ENCODE measurements around the gene MYO7B.
"Not testable (repeated sequence)": the region's sequence is repeated elsewhere in the genome, so short reads cannot be mapped to it uniquely, and the experiment has no call there.

Gene MYO7B

DNA sequence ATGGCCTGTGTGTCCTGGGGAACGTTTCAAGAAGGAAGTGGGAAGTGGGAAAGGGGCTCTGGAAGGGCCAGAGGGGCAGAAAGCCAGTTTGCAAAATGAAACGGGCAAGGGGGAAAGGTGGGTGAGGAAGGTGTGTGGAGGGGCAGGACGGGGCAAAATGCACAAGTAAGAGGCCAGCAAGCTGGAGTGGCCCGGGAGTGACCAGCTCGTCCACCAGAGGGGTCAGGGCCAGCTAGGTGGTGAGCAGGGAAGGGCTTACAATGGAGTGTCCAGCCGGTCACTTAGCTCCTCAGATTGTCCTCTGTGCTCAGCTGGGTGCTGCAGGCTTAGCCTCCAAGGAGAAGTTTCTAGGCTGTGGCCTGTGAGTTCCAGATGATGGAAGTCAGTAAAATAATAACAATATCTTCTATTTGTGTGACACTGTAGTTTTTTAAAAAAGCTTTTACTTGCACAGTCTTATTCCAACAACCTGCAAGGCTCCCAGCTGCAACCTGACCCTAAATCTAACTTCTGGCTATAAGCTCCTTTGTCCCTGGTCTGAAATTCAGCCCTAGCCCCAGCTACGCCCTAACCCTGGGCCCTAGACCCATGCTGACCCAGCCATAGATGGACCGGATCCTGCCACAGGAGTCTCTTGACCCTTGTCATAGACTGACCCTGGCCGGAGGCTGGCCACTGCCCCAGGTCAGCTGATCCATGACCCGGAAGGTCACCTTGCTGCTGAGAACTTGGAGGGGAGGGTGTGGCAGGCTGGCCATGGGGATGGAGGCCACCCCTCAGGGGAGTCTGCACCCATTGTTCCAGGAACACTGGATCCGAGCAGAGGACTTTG lies 29.2 kb downstream of the MYO7B start:
- no peak overlapping the region for H3K4me3 ChIP-seq (ENCODE audit: low read length in 2 of 2)
- H3K27ac ChIP-seq (ENCODE audit: low read length) = no peak overlapping the region
- H3K27me3 ChIP-seq (ENCODE audit: control insufficient read depth in 1 of 2, insufficient read depth in 2 of 2, low read length in 2 of 2) = peaks cover 0 to 4% of the 10 kb centered on the region in 2 donors
- H3K4me1 ChIP-seq (ENCODE audit: control insufficient read depth, insufficient read depth, low read length) = peaks cover 5% of the 10 kb centered on the region
- no peak overlapping the region for H3K9ac ChIP-seq (ENCODE audit: low read length in 2 of 2)
- H3K9me3 ChIP-seq (ENCODE audit: control insufficient read depth in 2 of 2, low read length in 2 of 2) = no peaks in the 10 kb centered on the region
- no peaks in the 10 kb centered on the region for H3K36me3 ChIP-seq (ENCODE audit: control insufficient read depth in 2 of 2, insufficient read depth in 2 of 2, low read length in 2 of 2)

DNA sequence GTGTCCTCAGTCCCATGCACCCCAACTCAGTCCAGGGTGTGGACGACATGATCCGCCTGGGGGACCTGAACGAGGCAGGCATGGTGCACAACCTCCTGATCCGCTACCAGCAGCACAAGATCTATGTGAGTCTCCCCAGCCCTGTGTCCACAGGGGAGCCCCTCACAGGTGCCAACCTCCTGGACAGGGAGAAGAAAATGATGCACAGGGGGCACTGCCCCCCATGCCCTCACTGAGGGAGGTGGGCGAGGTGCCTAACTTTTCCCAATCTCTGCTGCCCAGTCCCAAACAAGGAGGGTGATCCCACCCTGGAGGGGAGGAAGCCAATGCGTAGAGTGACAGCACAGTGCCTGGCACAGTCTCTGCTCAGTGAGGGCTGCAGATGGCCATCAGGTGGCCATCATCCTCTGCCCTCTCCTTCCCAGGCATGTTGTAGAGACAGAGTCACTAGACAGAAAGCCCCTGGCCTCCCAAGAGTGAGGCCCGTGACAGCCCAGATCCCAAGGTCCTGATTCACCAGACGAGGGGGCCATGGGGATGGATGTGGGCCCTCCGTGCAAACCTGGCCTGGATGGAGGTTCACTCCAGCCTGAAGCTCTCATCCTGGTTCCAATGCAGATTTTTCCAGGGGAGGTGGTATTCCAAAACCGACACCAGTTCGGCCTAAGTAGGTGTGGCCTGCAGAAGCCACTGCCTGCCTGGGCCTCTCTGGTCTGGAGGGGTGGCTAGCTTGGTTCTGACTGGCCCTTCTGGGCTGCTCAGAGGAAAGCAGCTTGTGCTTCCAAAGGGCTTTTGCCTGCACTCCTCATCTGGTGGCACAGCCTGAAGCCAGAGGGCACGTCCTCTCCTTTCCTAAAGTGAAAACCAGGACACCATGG lies 30.0 kb downstream of the MYO7B start:
- no peaks in the 10 kb centered on the region for H3K9me3 ChIP-seq (ENCODE audit: control insufficient read depth in 2 of 2, low read length in 2 of 2)
- H3K9ac ChIP-seq (ENCODE audit: low read length in 2 of 2) = no peak overlapping the region
- H3K36me3 ChIP-seq (ENCODE audit: control insufficient read depth in 2 of 2, insufficient read depth in 2 of 2, low read length in 2 of 2) = no peaks in the 10 kb centered on the region
- peaks cover 5% of the 10 kb centered on the region for H3K4me1 ChIP-seq (ENCODE audit: control insufficient read depth, insufficient read depth, low read length)
- H3K4me3 ChIP-seq (ENCODE audit: low read length in 2 of 2) = no peak overlapping the region
- peaks cover 0 to 4% of the 10 kb centered on the region in 2 donors for H3K27me3 ChIP-seq (ENCODE audit: control insufficient read depth in 1 of 2, insufficient read depth in 2 of 2, low read length in 2 of 2)
- H3K27ac ChIP-seq (ENCODE audit: low read length) = no peak overlapping the region

DNA sequence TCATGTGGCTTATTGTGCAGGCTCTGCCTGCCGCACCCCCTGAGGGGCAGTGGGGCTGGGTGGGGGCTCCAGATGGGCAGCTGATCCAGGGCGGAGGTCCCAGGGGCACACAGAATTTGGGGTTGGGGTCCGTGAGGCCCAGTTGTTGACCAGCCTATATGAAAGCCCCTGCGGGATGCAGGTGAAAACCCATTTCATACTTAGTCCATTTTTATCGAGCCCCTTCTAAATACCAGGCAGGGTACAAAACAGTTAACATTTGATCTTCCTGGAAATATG lies 30.6 kb downstream of the MYO7B start:
- Histone ChIP-seq H3K36me3 (ENCODE audit: control insufficient read depth in 2 of 2, insufficient read depth in 2 of 2, low read length in 2 of 2) (no peaks in the 10 kb centered on the region), H3K4me1 (ENCODE audit: control insufficient read depth, insufficient read depth, low read length) (peaks cover 5% of the 10 kb centered on the region), H3K9me3 (ENCODE audit: control insufficient read depth in 2 of 2, low read length in 2 of 2) (no peaks in the 10 kb centered on the region), H3K4me3 (ENCODE audit: low read length in 2 of 2) (no peak overlapping the region), H3K27ac (ENCODE audit: low read length) (no peak overlapping the region), H3K9ac (ENCODE audit: low read length in 2 of 2) (no peak overlapping the region), H3K27me3 (ENCODE audit: control insufficient read depth in 1 of 2, insufficient read depth in 2 of 2, low read length in 2 of 2) (peaks cover 0 to 4% of the 10 kb centered on the region in 2 donors)

DNA sequence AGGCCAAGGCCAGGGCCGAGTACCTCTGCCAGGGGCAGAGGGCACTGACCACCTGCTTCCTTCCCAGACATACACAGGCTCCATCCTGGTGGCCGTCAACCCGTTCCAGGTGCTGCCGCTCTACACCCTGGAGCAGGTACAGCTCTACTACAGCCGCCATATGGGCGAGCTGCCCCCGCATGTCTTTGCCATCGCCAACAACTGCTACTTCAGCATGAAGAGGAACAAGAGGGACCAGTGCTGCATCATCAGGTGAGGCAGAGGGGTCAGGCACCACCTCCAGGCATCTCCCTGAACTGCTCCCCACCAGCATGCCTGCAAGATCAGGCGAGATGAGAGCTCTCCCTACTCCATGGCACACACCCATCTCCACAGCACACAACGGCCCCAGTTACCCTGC lies 31.1 kb downstream of the MYO7B start:
- H3K9ac ChIP-seq (ENCODE audit: low read length in 2 of 2) = no peak overlapping the region
- H3K36me3 ChIP-seq (ENCODE audit: control insufficient read depth in 2 of 2, insufficient read depth in 2 of 2, low read length in 2 of 2) = no peaks in the 10 kb centered on the region
- peaks cover 0 to 4% of the 10 kb centered on the region in 2 donors for H3K27me3 ChIP-seq (ENCODE audit: control insufficient read depth in 1 of 2, insufficient read depth in 2 of 2, low read length in 2 of 2)
- no peaks in the 10 kb centered on the region for H3K9me3 ChIP-seq (ENCODE audit: control insufficient read depth in 2 of 2, low read length in 2 of 2)
- no peak overlapping the region for H3K4me3 ChIP-seq (ENCODE audit: low read length in 2 of 2)
- no peak overlapping the region for H3K27ac ChIP-seq (ENCODE audit: low read length)
- peaks cover 5% of the 10 kb centered on the region for H3K4me1 ChIP-seq (ENCODE audit: control insufficient read depth, insufficient read depth, low read length)

DNA sequence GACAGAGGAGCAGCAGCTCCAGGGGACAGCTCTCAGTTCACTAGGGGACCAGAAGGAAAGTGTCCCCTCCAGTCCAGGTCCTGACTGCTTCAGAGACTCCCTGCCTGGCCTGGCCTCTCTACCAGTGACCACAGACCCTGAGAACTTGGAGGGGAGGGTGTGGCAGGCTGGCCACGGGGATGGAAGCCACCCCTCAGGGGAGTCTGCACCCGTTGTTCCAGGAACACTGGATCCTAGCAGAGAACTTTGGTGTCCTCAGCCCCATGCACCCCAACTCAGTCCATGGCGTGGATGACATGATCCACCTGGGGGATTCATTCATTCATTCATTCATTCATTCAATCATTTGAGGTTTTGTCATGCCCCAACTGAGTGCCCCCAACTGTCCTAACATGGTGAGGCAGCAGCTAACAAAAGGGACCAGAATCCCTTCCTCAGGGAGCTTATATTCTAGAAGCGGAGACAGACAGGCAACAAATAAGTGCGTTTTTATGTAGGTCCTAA lies 31.9 kb downstream of the MYO7B start:
- H3K27ac ChIP-seq (ENCODE audit: low read length) = no peak overlapping the region
- H3K27me3 ChIP-seq (ENCODE audit: control insufficient read depth in 1 of 2, insufficient read depth in 2 of 2, low read length in 2 of 2) = peaks cover 0 to 4% of the 10 kb centered on the region in 2 donors
- H3K4me1 ChIP-seq (ENCODE audit: control insufficient read depth, insufficient read depth, low read length) = peaks cover 5% of the 10 kb centered on the region
- H3K36me3 ChIP-seq (ENCODE audit: control insufficient read depth in 2 of 2, insufficient read depth in 2 of 2, low read length in 2 of 2) = no peaks in the 10 kb centered on the region
- H3K9me3 ChIP-seq (ENCODE audit: control insufficient read depth in 2 of 2, low read length in 2 of 2) = no peaks in the 10 kb centered on the region
- no peak overlapping the region for H3K9ac ChIP-seq (ENCODE audit: low read length in 2 of 2)
- no peak overlapping the region for H3K4me3 ChIP-seq (ENCODE audit: low read length in 2 of 2)

DNA sequence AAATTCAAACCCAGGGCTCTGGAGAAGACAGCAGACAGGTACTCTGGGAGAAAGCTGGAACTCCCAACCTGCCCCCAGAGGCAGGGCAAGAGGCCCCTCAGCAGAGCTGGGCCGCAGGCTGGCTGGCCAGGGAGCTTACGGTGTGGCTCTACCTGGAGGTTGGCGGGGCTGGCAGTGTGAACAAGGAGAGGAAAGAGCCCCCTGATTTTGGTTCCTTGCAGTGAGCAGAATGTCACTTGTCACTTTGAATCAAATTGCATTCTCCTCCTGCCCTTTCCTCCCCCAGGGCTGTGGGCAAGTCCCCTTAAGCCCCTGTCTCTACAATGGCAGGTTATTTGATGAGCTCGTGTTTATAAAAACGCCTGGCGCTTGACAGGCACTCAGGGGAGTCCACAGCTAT lies 32.6 kb downstream of the MYO7B start:
- Histone ChIP-seq H3K4me3 (ENCODE audit: low read length in 2 of 2) (no peak overlapping the region), H3K9ac (ENCODE audit: low read length in 2 of 2) (no peak overlapping the region), H3K36me3 (ENCODE audit: control insufficient read depth in 2 of 2, insufficient read depth in 2 of 2, low read length in 2 of 2) (no peaks in the 10 kb centered on the region), H3K27me3 (ENCODE audit: control insufficient read depth in 1 of 2, insufficient read depth in 2 of 2, low read length in 2 of 2) (peaks cover 0 to 4% of the 10 kb centered on the region in 2 donors), H3K9me3 (ENCODE audit: control insufficient read depth in 2 of 2, low read length in 2 of 2) (no peaks in the 10 kb centered on the region), H3K27ac (ENCODE audit: low read length) (no peak overlapping the region), H3K4me1 (ENCODE audit: control insufficient read depth, insufficient read depth, low read length) (peaks cover 5% of the 10 kb centered on the region)

DNA sequence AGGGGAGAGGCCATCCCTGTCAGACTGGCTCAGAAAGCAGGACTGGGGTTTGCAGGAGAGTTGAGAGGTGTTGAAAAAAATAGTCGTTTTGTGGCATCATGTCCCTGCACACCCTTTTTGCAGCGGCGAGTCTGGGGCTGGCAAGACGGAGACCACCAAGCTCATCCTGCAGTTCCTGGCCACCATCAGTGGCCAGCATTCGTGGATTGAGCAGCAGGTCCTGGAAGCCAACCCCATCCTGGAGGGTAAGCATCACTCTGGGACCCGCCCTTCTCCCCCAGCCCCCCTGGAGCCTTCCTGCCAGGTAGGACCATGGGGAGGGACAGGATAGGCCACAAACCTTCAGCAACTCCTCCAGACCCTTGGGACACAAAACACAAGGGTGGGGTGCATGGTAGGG lies 34.2 kb downstream of the MYO7B start:
- Histone ChIP-seq H3K27me3 (ENCODE audit: control insufficient read depth in 1 of 2, insufficient read depth in 2 of 2, low read length in 2 of 2) (no peaks in the 10 kb centered on the region), H3K36me3 (ENCODE audit: control insufficient read depth in 2 of 2, insufficient read depth in 2 of 2, low read length in 2 of 2) (no peaks in the 10 kb centered on the region), H3K9me3 (ENCODE audit: control insufficient read depth in 2 of 2, low read length in 2 of 2) (no peaks in the 10 kb centered on the region), H3K4me1 (ENCODE audit: control insufficient read depth, insufficient read depth, low read length) (peaks cover 5% of the 10 kb centered on the region), H3K4me3 (ENCODE audit: low read length in 2 of 2) (no peak overlapping the region), H3K9ac (ENCODE audit: low read length in 2 of 2) (no peak overlapping the region), H3K27ac (ENCODE audit: low read length) (no peak overlapping the region)

DNA sequence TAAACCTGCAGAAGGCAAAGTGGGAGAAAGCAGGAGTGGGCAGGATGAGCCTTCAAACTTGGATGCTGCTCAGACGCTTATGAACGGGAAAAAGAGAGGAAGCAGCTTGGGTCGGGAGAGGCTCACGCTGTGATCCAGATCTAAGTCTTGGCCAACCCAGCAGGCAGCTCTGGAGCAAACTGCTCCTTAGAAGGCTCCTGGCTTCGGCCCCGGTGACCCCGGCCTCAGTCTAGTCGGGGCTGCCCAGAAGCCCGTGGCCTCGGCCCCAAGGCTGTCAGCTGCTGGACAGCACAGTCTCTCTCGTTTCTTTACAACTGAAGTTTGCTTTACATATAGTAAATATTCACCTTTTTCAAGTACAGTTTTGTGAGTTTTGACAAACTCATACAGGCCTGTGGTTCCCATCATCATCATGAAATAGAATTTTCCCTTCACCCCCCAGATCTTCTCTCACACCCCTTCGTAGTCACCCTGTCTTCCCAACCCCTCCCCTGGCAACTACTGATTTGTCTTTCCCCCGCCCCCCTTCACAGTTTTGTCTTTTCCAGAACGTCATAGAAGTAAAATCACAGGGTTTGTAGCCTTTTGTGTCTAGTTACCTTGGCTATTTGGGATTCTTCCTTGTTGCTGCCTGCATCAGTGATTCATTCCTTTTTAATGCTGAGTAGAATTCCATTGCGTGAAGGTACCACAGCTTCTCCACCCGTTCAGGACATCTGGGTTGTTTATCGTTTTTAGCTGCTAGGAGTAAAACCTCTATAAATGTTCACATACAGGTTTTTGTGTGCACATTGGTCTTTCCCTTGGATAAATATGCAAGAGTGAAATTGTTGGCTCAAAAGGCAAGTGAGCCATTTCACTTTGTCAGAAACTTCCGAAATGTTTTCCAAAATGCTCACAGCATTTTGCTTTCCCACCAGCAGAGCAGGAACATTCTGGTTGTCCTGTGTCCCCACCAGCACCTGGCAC lies 35.1 kb downstream of the MYO7B start:
- Histone ChIP-seq H3K4me1 (ENCODE audit: control insufficient read depth, insufficient read depth, low read length) (peaks cover 5% of the 10 kb centered on the region), H3K4me3 (ENCODE audit: low read length in 2 of 2) (no peak overlapping the region), H3K27me3 (ENCODE audit: control insufficient read depth in 1 of 2, insufficient read depth in 2 of 2, low read length in 2 of 2) (no peaks in the 10 kb centered on the region), H3K36me3 (ENCODE audit: control insufficient read depth in 2 of 2, insufficient read depth in 2 of 2, low read length in 2 of 2) (no peaks in the 10 kb centered on the region), H3K27ac (ENCODE audit: low read length) (no peak overlapping the region), H3K9ac (ENCODE audit: low read length in 2 of 2) (no peak overlapping the region), H3K9me3 (ENCODE audit: control insufficient read depth in 2 of 2, low read length in 2 of 2) (no peaks in the 10 kb centered on the region)

DNA sequence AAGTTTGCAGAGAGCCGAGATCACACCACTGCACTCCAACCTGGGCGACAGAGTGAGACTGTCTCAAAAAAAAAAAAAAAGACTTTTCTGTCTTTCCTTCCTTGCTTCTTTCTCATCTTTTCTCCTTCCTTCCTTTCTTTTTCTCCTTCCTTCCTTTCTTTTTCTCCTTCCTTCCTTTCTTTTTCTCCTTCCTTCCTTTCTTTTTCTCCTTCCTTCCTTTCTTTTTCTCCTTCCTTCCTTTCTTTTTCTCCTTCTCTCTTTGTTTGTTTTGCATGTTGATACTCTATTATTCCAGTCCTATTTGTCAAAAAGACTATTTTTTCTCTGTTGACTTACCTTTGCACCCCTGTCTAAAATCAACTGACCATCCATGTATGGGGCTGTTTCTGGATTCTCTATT lies 36.9 kb downstream of the MYO7B start:
- not testable (repeated sequence) for H3K36me3 ChIP-seq (ENCODE audit: control insufficient read depth in 2 of 2, insufficient read depth in 2 of 2, low read length in 2 of 2); H3K4me3 ChIP-seq (ENCODE audit: low read length in 2 of 2); H3K27me3 ChIP-seq (ENCODE audit: control insufficient read depth in 1 of 2, insufficient read depth in 2 of 2, low read length in 2 of 2); H3K4me1 ChIP-seq (ENCODE audit: control insufficient read depth, insufficient read depth, low read length); H3K9ac ChIP-seq (ENCODE audit: low read length in 2 of 2); H3K27ac ChIP-seq (ENCODE audit: low read length); H3K9me3 ChIP-seq (ENCODE audit: control insufficient read depth in 2 of 2, low read length in 2 of 2)

DNA sequence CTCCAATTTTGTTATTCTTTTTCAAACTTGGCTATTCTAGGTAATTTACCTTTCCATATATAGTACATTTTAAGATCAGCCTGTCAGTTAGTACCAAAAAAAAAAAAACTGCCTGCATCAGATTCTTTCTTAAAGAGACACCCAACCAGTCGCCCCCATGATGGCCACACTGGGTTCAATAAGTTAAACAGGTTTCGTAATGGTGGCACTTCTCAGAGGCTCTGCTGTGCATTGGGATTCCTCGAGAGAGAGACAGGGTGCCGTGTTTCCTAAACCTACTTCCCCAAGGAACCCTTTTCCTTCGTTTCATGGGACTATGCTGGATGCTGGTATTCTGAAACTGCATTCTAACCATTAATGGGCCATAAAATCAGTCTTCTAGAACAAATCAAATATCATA lies 37.4 kb downstream of the MYO7B start:
- H3K9me3 ChIP-seq (ENCODE audit: control insufficient read depth in 2 of 2, low read length in 2 of 2) = no peaks in the 10 kb centered on the region
- H3K4me3 ChIP-seq (ENCODE audit: low read length in 2 of 2) = no peak overlapping the region
- peaks cover 8% of the 10 kb centered on the region for H3K4me1 ChIP-seq (ENCODE audit: control insufficient read depth, insufficient read depth, low read length)
- no peaks in the 10 kb centered on the region for H3K27me3 ChIP-seq (ENCODE audit: control insufficient read depth in 1 of 2, insufficient read depth in 2 of 2, low read length in 2 of 2)
- H3K9ac ChIP-seq (ENCODE audit: low read length in 2 of 2) = no peak overlapping the region
- no peak overlapping the region for H3K27ac ChIP-seq (ENCODE audit: low read length)
- H3K36me3 ChIP-seq (ENCODE audit: control insufficient read depth in 2 of 2, insufficient read depth in 2 of 2, low read length in 2 of 2) = no peaks in the 10 kb centered on the region

Data from stomach smooth muscle (tissue), 2 donors.